Measurements from ENCODE around the gene PTGES3. TPM values are rescaled to one million over a fixed set of nuclear protein-coding genes. Genes with fewer than 3 reads are reported as not detected.

The PTGES3 gene
- total RNA-seq, 4 donors from 2014 or later, result 57.2 to 81.4 (median 69.3) TPM

GRCh38 chr12:56628671-56629458 is 59.2 kb downstream of the PTGES3 start:
- Histone ChIP-seq H3K4me1 (peaks cover 74 to 76% of the 10 kb centered on the region in 2 donors), H3K27me3 (no peaks in the 10 kb centered on the region), H3K9me3 (no peaks in the 10 kb centered on the region), H3K36me3 (peaks cover 0 to 7% of the 10 kb centered on the region in 2 donors), H3K4me3 (peak overlapping the region; percentile 95 to 100 (median 99)), H3K27ac (peak overlapping the region; percentile 96 to 100 (median 98))
- ATAC-seq (peak; percentile 53 to 68), DNase-seq (peak; percentile 52 to 75)
- in situ Hi-C loops (cut with MboI; ENCODE audit: low sequenced_read_pairs in 4 of 4) (loop anchor here in 1 of 4 donors (25.0 kb wide), 1 partner anchor 883 kb away; the partner anchor contains the start of genes DDIT3 and MBD6), intact Hi-C loops (cut with DNase I; ENCODE audit: low total_unique reads) (no loop called here)
- TF ChIP-seq CTCF (IDR thresholded peaks at IDR 0.05 in 4 of 5, conservative IDR thresholded peaks at IDR 0.05 in 1 of 5) (no peak), POLR2A (IDR thresholded peaks at IDR 0.05) (peak; percentile 26 to 36)

GRCh38 chr12:56626701-56627100 is 61.4 kb downstream of the PTGES3 start:
- intact Hi-C loops (cut with DNase I; ENCODE audit: low total_unique reads) (no loop called here), in situ Hi-C loops (cut with MboI; ENCODE audit: low sequenced_read_pairs in 4 of 4) (loop anchor here in 1 of 4 donors (25.0 kb wide), 1 partner anchor 886 kb away; the partner anchor contains the start of genes DDIT3 and MBD6)
- Histone ChIP-seq H3K27me3 (no peaks in the 10 kb centered on the region), H3K4me3 (no peak overlapping the region), H3K4me1 (peaks cover 68% of the 10 kb centered on the region in 2 donors), H3K27ac (peak overlapping the region in 2 of 4 donors; percentile 25 to 100), H3K9me3 (no peaks in the 10 kb centered on the region), H3K36me3 (peaks cover 0 to 7% of the 10 kb centered on the region in 2 donors)
- no peak for DNase-seq
- no peak for ATAC-seq
- TF ChIP-seq CTCF (IDR thresholded peaks at IDR 0.05 in 4 of 5, conservative IDR thresholded peaks at IDR 0.05 in 1 of 5), result no peak
- no peak for TF ChIP-seq POLR2A (IDR thresholded peaks at IDR 0.05)

- Histone ChIP-seq H3K4me1 (peaks cover 43 to 63% of the 10 kb centered on the region in 2 donors), H3K27me3 (no peaks in the 10 kb centered on the region), H3K9me3 (no peaks in the 10 kb centered on the region), H3K27ac (no peak overlapping the region), H3K36me3 (peaks cover 0 to 11% of the 10 kb centered on the region in 2 donors), H3K4me3 (no peak overlapping the region)
- ATAC-seq, result no peak
- in situ Hi-C loops (cut with MboI; ENCODE audit: low sequenced_read_pairs in 4 of 4), result no loop called here
- intact Hi-C loops (cut with DNase I; ENCODE audit: low total_unique reads), result no loop called here
- TF ChIP-seq POLR2A (IDR thresholded peaks at IDR 0.05), result no peak
- no peak for TF ChIP-seq CTCF (IDR thresholded peaks at IDR 0.05 in 4 of 5, conservative IDR thresholded peaks at IDR 0.05 in 1 of 5)
- no peak for DNase-seq
These were observed 65.5 kb downstream of the PTGES3 start for GRCh38 chr12:56622535-56622934.

- no peaks in the 10 kb centered on the region for H3K27me3 ChIP-seq
- no peak for TF ChIP-seq CTCF (IDR thresholded peaks at IDR 0.05 in 4 of 5, conservative IDR thresholded peaks at IDR 0.05 in 1 of 5)
- intact Hi-C loops (cut with DNase I; ENCODE audit: low total_unique reads) (no loop called here), in situ Hi-C loops (cut with MboI; ENCODE audit: low sequenced_read_pairs in 4 of 4) (no loop called here)
- DNase-seq (no peak), ATAC-seq (no peak)
- peak overlapping the region in 2 of 4 donors; percentile 21 to 37 for H3K27ac ChIP-seq
- no peaks in the 10 kb centered on the region for H3K9me3 ChIP-seq
- H3K36me3 ChIP-seq, result peaks cover 5 to 60% of the 10 kb centered on the region in 2 donors
- no peak overlapping the region for H3K4me3 ChIP-seq
- H3K4me1 ChIP-seq, result peaks cover 10 to 41% of the 10 kb centered on the region in 2 donors
These were observed 71.2 kb downstream of the PTGES3 start for GRCh38 chr12:56616925-56617324.
